ENCODE results near the gene CSK. TPM values are rescaled to one million over a fixed set of nuclear protein-coding genes. Genes with fewer than 3 reads are reported as not detected.
"Not testable (repeated sequence)": the region's sequence is repeated elsewhere in the genome, so short reads cannot be mapped to it uniquely, and the experiment has no call there.

The CSK gene
- total RNA-seq, 4 donors from 2014 or later, result 37.6 to 47.3 (median 45.4) TPM

- WGBS, 2 donors, result 26 to 54% methylated on average over 3 of the region's 3 CpGs
- TF ChIP-seq POLR2A (IDR thresholded peaks at IDR 0.05), result no peak
- no peak for TF ChIP-seq CTCF (IDR thresholded peaks at IDR 0.05)
- H3K4me3 ChIP-seq (ENCODE audit: low read depth, poor library complexity, severe bottlenecking), result no peak overlapping the region
- intact Hi-C loops (cut with DNase I; ENCODE audit: low total_unique reads), result loop anchor here (5.0 kb wide), 1 partner anchor 169 kb away; no protein-coding TSS in a partner anchor
- DNase-seq (ENCODE audit: low spot score in 2 of 2), result no peak
These were observed 1.9 kb downstream of the CSK start for GRCh38 chr15:74783808-74784175.

- intact Hi-C loops (cut with DNase I; ENCODE audit: low total_unique reads), result loop anchor here (5.0 kb wide), 1 partner anchor 168 kb away; no protein-coding TSS in a partner anchor
- WGBS, 2 donors, result 62 to 71% methylated on average over 8 of the region's 8 CpGs
These were observed 2.7 kb downstream of the CSK start for GRCh38 chr15:74784426-74785193.

GRCh38 chr15:74785194-74786032, 3.5 kb downstream of the CSK start:
- WGBS, 2 donors, result 71 to 77% methylated on average over 13 of the region's 13 CpGs

More at GRCh38 chr15:74784426-74785193, 2.7 kb downstream of the CSK start:
- TF ChIP-seq POLR2A (IDR thresholded peaks at IDR 0.05) (no peak), CTCF (IDR thresholded peaks at IDR 0.05) (no peak)
- H3K4me3 ChIP-seq (ENCODE audit: low read depth, poor library complexity, severe bottlenecking), result no peak overlapping the region
- no peak for DNase-seq (ENCODE audit: low spot score in 2 of 2)

GRCh38 chr15:74786081-74786480, 4.2 kb downstream of the CSK start:
- WGBS, 2 donors, result 62 to 65% methylated on average over 12 of the region's 12 CpGs
- DNase-seq (ENCODE audit: low spot score in 2 of 2); intact Hi-C loops (cut with DNase I; ENCODE audit: low total_unique reads); H3K4me3 ChIP-seq (ENCODE audit: low read depth, poor library complexity, severe bottlenecking): not testable (repeated sequence)

More at GRCh38 chr15:74785194-74786032, 3.5 kb downstream of the CSK start:
- DNase-seq (ENCODE audit: low spot score in 2 of 2), result no peak
- H3K4me3 ChIP-seq (ENCODE audit: low read depth, poor library complexity, severe bottlenecking), result no peak overlapping the region
- TF ChIP-seq CTCF (IDR thresholded peaks at IDR 0.05) (no peak), POLR2A (IDR thresholded peaks at IDR 0.05) (no peak)
- intact Hi-C loops (cut with DNase I; ENCODE audit: low total_unique reads), result no loop called here

- no peak for DNase-seq (ENCODE audit: low spot score in 2 of 2)
- intact Hi-C loops (cut with DNase I; ENCODE audit: low total_unique reads), result no loop called here
- TF ChIP-seq CTCF (IDR thresholded peaks at IDR 0.05), result no peak
- no peak for TF ChIP-seq POLR2A (IDR thresholded peaks at IDR 0.05)
- H3K4me3 ChIP-seq (ENCODE audit: low read depth, poor library complexity, severe bottlenecking), result no peak overlapping the region
- WGBS, 2 donors, result 37% methylated on average over 7 of the region's 7 CpGs
These were observed 4.8 kb downstream of the CSK start for GRCh38 chr15:74786551-74787165.
